SU-DHL-6 (cell line): ENCODE measurements around the gene OBSCN.

Experiments used
- H2AFZ ChIP-seq: fragments of 200-600 bp; sonication (generic); 2 replicates; pipeline ENCODE4 v1.6.1; 2014; ENCODE audit warnings: low read depth, mild to moderate bottlenecking, moderate library complexity, mixed read lengths, antibody characterized with exemption, low read length; ENCODE audit not compliant: severe bottlenecking
- H3F3A ChIP-seq: fragments of 200-600 bp; shearing (Covaris generic); 2 replicates; pipeline ENCODE4 v1.6.0; 2016; ENCODE audit warnings: antibody characterized with exemption, mild to moderate bottlenecking; ENCODE audit not compliant: insufficient read depth
- H3K27ac ChIP-seq: fragments of 200-600 bp; sonication (generic); 2 replicates; pipeline ENCODE4 v1.5.1; 2016; ENCODE audit warnings: low read depth, mild to moderate bottlenecking, low read length, moderate library complexity, mixed read lengths
- H3K27me3 ChIP-seq: fragments of 200-600 bp; sonication (generic), shearing (Covaris generic); 2 replicates; pipeline ENCODE4 v1.6.0; 2014; ENCODE audit warnings: mild to moderate bottlenecking, low read length
- H3K36me3 ChIP-seq: fragments of 200-600 bp; sonication (generic); 2 replicates; pipeline ENCODE4 v1.6.1; 2014; ENCODE audit warnings: mild to moderate bottlenecking, low read length, mixed read lengths
- H3K4me2 ChIP-seq: fragments of 300-600, 200-600 bp; shearing (Covaris generic), sonication (generic); 2 replicates; pipeline ENCODE4 v1.6.0; 2014; ENCODE audit warnings: low read length, low read depth, mild to moderate bottlenecking; ENCODE audit not compliant: poor library complexity, severe bottlenecking
- H3K4me3 ChIP-seq: fragments of 200-600 bp; sonication (generic); 2 replicates; pipeline ENCODE4 v1.5.1; 2014; ENCODE audit warnings: antibody characterized with exemption, low read length, mild to moderate bottlenecking, mixed read lengths; ENCODE audit not compliant: insufficient read depth, poor library complexity, severe bottlenecking
- H3K79me2 ChIP-seq: fragments of 200-600 bp; sonication (generic); 2 replicates; pipeline ENCODE4 v1.6.1; 2014; ENCODE audit warnings: mild to moderate bottlenecking, low read length, moderate library complexity; ENCODE audit not compliant: insufficient read depth
- H3K9ac ChIP-seq: fragments of 200-600 bp; sonication (generic); 2 replicates; pipeline ENCODE4 v1.7.0; 2014; ENCODE audit warnings: mild to moderate bottlenecking, low read length
- H3K9me2 ChIP-seq: fragments of 200-600 bp; sonication (generic); replicated peaks from 2 replicates; pipeline ENCODE4 v1.6.1; 2014; ENCODE audit warnings: low read length; ENCODE audit not compliant: insufficient read depth
- H3K9me3 ChIP-seq: fragments of 200-600 bp; sonication (generic); 2 replicates; pipeline ENCODE4 v1.6.1; 2014; ENCODE audit warnings: low read length, mixed read lengths; ENCODE audit not compliant: insufficient read depth
- H4K20me1 ChIP-seq: fragments of 200-600 bp; sonication (generic); 2 replicates; pipeline ENCODE4 v1.6.1; 2014; ENCODE audit warnings: low read depth, mild to moderate bottlenecking, antibody characterized with exemption, low read length, moderate library complexity, mixed read lengths
- CTCF ChIP-seq: fragments of 200-600 bp; sonication (generic); IDR thresholded peaks from one replicate; pipeline ENCODE4 v1.5.1; 2017; ENCODE audit warnings: antibody characterized with exemption, mild to moderate bottlenecking, low read length, moderate library complexity; ENCODE audit not compliant: insufficient read depth, poor library complexity, severe bottlenecking
- EZH2phosphoT487 ChIP-seq: fragments of 200-600 bp; sonication (generic), shearing (Covaris generic); conservative IDR thresholded peaks from 2 replicates; pipeline ENCODE4 v1.6.1; 2018; ENCODE audit warnings: mild to moderate bottlenecking, antibody characterized with exemption, low read length, moderate library complexity, mixed read lengths

Gene OBSCN

DNA sequence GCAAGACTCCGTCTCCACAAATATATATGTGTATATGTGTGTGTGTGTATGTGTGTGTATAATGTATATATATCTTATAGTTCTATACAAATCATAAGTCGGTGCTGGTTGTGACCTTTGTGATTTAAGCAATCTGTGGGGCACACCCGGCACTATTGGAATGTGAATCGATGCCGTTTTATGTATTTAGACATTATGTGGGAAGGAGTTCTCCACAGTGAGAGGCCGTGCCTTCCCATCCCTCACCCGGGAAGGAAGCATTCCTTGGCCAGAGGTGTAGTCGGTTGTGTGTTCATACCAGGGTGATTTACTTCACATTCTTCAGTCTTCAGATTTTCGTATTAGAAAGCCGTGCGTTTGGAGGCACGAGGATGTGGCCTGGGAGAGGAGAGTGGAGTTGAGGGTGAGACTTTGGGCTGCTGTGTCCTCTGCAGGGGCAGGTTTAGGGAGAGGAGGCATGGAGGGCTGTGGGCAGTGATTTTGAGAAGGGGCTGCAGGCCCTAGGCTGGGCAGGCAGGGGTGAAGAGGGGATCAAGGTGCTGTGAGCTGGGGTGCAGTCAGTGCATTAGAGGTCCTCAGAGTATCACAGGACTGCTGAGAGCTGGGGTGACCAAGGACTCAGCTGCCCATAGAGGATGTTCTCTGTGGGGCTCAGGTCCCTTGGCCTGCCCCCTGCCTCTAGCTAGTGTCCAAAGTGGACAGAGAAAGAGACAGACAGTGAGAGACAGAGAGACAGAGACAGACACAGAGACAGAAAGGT is 141.0 kb downstream of the OBSCN start:
- Histone ChIP-seq H3K4me2 (no peak overlapping the region), H3K27ac (no peak overlapping the region), H3K79me2 (no peaks in the 10 kb centered on the region), H3K9ac (no peak overlapping the region), H3K9me3 (no peaks in the 10 kb centered on the region), H3K4me3 (no peak overlapping the region), H3F3A (no peaks in the 10 kb centered on the region), H2AFZ (no peak overlapping the region), H4K20me1 (no peaks in the 10 kb centered on the region), H3K27me3 (no peaks in the 10 kb centered on the region), H3K36me3 (no peaks in the 10 kb centered on the region), H3K9me2 (no peaks in the 10 kb centered on the region)
- TF ChIP-seq EZH2phosphoT487 (no peak), CTCF (no peak)

DNA sequence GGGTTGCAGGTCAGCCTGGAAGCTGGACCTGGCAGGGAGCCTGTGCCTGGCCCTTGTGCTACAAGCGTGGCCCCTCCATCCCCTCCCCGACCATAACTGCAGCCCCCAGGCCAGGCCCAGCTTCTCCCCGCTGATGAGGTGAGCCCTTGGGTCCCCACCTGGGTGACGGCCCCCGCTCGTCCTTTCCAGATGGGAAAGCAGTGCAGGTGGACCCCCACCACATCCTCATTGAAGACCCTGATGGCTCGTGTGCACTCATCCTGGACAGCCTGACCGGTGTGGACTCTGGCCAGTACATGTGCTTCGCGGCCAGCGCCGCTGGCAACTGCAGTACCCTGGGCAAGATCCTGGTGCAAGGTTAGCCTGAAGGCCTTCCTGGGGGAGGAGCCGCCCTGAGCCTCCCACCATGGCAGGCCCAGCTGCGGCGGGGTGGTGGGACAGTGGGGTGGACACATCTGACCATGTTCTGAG is 141.9 kb downstream of the OBSCN start:
- TF ChIP-seq EZH2phosphoT487 (no peak), CTCF (no peak)
- Histone ChIP-seq H2AFZ (no peak overlapping the region), H3K79me2 (no peaks in the 10 kb centered on the region), H3K9ac (no peak overlapping the region), H3K36me3 (no peaks in the 10 kb centered on the region), H3K4me2 (no peak overlapping the region), H3K9me3 (no peaks in the 10 kb centered on the region), H3K27me3 (no peaks in the 10 kb centered on the region), H3K9me2 (no peaks in the 10 kb centered on the region), H3K27ac (no peak overlapping the region), H3F3A (no peaks in the 10 kb centered on the region), H3K4me3 (no peak overlapping the region), H4K20me1 (no peaks in the 10 kb centered on the region)

GRCh38 chr1:228350179-228350742 is 142.4 kb downstream of the OBSCN start:
- no peak for TF ChIP-seq CTCF
- no peak for TF ChIP-seq EZH2phosphoT487
- Histone ChIP-seq H3K4me2 (no peak overlapping the region), H3F3A (no peaks in the 10 kb centered on the region), H3K79me2 (no peaks in the 10 kb centered on the region), H3K9ac (no peak overlapping the region), H4K20me1 (no peaks in the 10 kb centered on the region), H3K27ac (no peak overlapping the region), H2AFZ (no peak overlapping the region), H3K4me3 (no peak overlapping the region), H3K36me3 (no peaks in the 10 kb centered on the region), H3K9me3 (no peaks in the 10 kb centered on the region), H3K9me2 (no peaks in the 10 kb centered on the region), H3K27me3 (no peaks in the 10 kb centered on the region)
